GM18870 (cell line): ENCODE results near the gene GPR160.
A peak's percentile ranks its signal among the peaks of the same experiment; 100 is the strongest.
"Not testable (repeated sequence)": the region's sequence is repeated elsewhere in the genome, so short reads cannot be mapped to it uniquely, and the experiment has no call there.

Source experiments
- ATAC-seq: cut with Tn5 transposase; IDR thresholded peaks from one replicate; pipeline ENCODE4 v1.9.1; 2021; ENCODE audit warnings: moderate library complexity; ENCODE audit not compliant: unreplicated experiment

GPR160 gene

GRCh38 chr3:170037463-170038433 lies at the start of gene GPR160:
Gene GPR160 (plus strand): TSS chr3:170037995. CDS start chr3:170083973, 45,978 bp downstream.
- ATAC-seq = peak; percentile 78

GRCh38 chr3:169990431-169990830 lies 47.4 kb upstream of the GPR160 start:
- no peak for ATAC-seq

- ATAC-seq = no peak
Measured at GRCh38 chr3:169992156-169992555, 45.6 kb upstream of the GPR160 start.

GRCh38 chr3:169992781-169993180 lies 45.0 kb upstream of the GPR160 start:
- ATAC-seq = no peak

GRCh38 chr3:169993761-169994160 lies 44.0 kb upstream of the GPR160 start:
- ATAC-seq = no peak

GRCh38 chr3:169996063-169996462 lies 41.7 kb upstream of the GPR160 start:
- no peak for ATAC-seq

GRCh38 chr3:169998668-169999131 lies 39.1 kb upstream of the GPR160 start:
- ATAC-seq = no peak

GRCh38 chr3:169999433-169999832 lies 38.4 kb upstream of the GPR160 start:
- ATAC-seq = peak; percentile 94

GRCh38 chr3:170000051-170000450 lies 37.7 kb upstream of the GPR160 start:
- ATAC-seq = no peak

- no peak for ATAC-seq
Measured at GRCh38 chr3:170002231-170002630, 35.6 kb upstream of the GPR160 start.

- ATAC-seq = no peak
Measured at GRCh38 chr3:170002879-170003278, 34.9 kb upstream of the GPR160 start.

GRCh38 chr3:170003881-170004356 lies 33.9 kb upstream of the GPR160 start:
- ATAC-seq = no peak

- peak; percentile 86 for ATAC-seq
Measured at GRCh38 chr3:170007031-170007663, 30.6 kb upstream of the GPR160 start.

- ATAC-seq = no peak
Measured at GRCh38 chr3:170010498-170010897, 27.3 kb upstream of the GPR160 start.

- ATAC-seq = no peak
Measured at GRCh38 chr3:170012683-170013400, 25.0 kb upstream of the GPR160 start.

GRCh38 chr3:170016057-170016456 lies 21.7 kb upstream of the GPR160 start:
- no peak for ATAC-seq

- not testable (repeated sequence) for ATAC-seq
Measured at GRCh38 chr3:170019306-170019705, 18.5 kb upstream of the GPR160 start.

GRCh38 chr3:170021083-170021482 lies 16.7 kb upstream of the GPR160 start:
- ATAC-seq = no peak

GRCh38 chr3:170022336-170022735 lies 15.5 kb upstream of the GPR160 start:
- ATAC-seq = no peak

GRCh38 chr3:170023165-170023564 lies 14.6 kb upstream of the GPR160 start:
- ATAC-seq = no peak

- ATAC-seq = no peak
Measured at GRCh38 chr3:170024581-170024980, 13.2 kb upstream of the GPR160 start.
